Tibial nerve (tissue), 4 donors: ENCODE data around the gene SFXN5.

ENCODE experiments used
- EP300 ChIP-seq, 2 donors: sonication (generic); formaldehyde crosslinking; IDR thresholded peaks; one replicate each; pipeline ENCODE4 v1.6.1; 2017; ENCODE audit warnings: antibody characterized with exemption in 2 of 2, mild to moderate bottlenecking in 1 of 2
- POLR2A ChIP-seq, 2 donors: fragments of 450-650 bp; IDR thresholded peaks; one replicate each; pipeline ENCODE4 v1.6.1; 2017; ENCODE audit warnings: antibody characterized with exemption in 2 of 2, mild to moderate bottlenecking in 2 of 2, moderate library complexity in 2 of 2
- TF ChIP-seq, protein P1 (sequence below), 5 experiments: fragments of 200-600 bp in 3 of 5; fragments of 450-650 bp in 2 of 5; sonication (generic) in 3 of 5; IDR thresholded peaks; one replicate each; pipeline ENCODE4 v1.5.1; 2016 to 2019; ENCODE audit warnings: antibody characterized with exemption in 5 of 5, mild to moderate bottlenecking in 3 of 5, moderate library complexity in 2 of 5

DNA sequence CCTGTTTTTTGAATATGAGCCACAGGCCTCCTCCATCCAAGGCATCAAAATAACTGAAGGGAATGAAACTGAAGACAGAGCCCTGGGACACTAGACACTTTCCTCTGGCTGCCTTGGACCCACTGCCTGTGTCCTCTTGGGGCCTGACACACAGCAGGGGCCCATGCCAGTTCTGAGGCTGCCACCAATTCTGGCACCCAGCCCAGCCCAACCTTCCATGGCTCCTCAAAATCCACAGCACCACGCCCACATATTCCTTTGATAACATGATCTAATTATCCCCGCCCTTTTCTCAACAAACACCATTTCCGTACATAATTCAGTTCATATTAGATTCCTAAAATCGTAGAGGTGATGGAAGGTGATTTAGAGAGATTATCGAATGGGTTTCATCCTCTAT lies 90.0 kb downstream of the SFXN5 start:
- TF ChIP-seq, protein P1, sequence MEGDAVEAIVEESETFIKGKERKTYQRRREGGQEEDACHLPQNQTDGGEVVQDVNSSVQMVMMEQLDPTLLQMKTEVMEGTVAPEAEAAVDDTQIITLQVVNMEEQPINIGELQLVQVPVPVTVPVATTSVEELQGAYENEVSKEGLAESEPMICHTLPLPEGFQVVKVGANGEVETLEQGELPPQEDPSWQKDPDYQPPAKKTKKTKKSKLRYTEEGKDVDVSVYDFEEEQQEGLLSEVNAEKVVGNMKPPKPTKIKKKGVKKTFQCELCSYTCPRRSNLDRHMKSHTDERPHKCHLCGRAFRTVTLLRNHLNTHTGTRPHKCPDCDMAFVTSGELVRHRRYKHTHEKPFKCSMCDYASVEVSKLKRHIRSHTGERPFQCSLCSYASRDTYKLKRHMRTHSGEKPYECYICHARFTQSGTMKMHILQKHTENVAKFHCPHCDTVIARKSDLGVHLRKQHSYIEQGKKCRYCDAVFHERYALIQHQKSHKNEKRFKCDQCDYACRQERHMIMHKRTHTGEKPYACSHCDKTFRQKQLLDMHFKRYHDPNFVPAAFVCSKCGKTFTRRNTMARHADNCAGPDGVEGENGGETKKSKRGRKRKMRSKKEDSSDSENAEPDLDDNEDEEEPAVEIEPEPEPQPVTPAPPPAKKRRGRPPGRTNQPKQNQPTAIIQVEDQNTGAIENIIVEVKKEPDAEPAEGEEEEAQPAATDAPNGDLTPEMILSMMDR (IDR thresholded peaks at IDR 0.05), result no peak
- TF ChIP-seq EP300 (IDR thresholded peaks at IDR 0.05) (no peak), POLR2A (IDR thresholded peaks at IDR 0.05) (no peak)
